Stomach (tissue), 9 donors: Measurements from ENCODE around the gene PTPRD. TPM values are rescaled to one million over a fixed set of nuclear protein-coding genes. Genes with fewer than 3 reads are reported as not detected.

ENCODE experiments used
- DNase-seq, 2 donors: peaks; one replicate each; pipeline versions ENCODE4 v3.0.0 to v3.0.0-alpha.2; 2013 to 2019
- H3K27ac ChIP-seq, 5 donors: fragments of 200-600 bp in 4 of 5; sonication (generic) in 4 of 5; one replicate each; pipeline ENCODE4 v1.5.1; 2013 to 2019; ENCODE audit warnings: mild to moderate bottlenecking in 1 of 5, moderate library complexity in 1 of 5
- H3K27me3 ChIP-seq, 3 donors: fragments of 200-600 bp; sonication (generic); one replicate each; pipeline ENCODE4 v1.5.1; 2017 to 2019; ENCODE audit warnings: mixed run types in 1 of 3
- H3K36me3 ChIP-seq, 4 donors: fragments of 200-600 bp; sonication (generic); 1 replicate in 3 of 4; 2 replicates in 1 of 4; pipeline ENCODE4 v1.5.1; 2016 to 2019
- H3K4me1 ChIP-seq, 4 donors: fragments of 200-600 bp; sonication (generic); one replicate each; pipeline ENCODE4 v1.5.1; 2016 to 2019
- H3K4me3 ChIP-seq, 4 donors: fragments of 200-600 bp; sonication (generic) in 3 of 4; one replicate each; pipeline ENCODE4 v1.5.1; 2016 to 2019; ENCODE audit warnings: mild to moderate bottlenecking in 1 of 4
- H3K9me3 ChIP-seq, 4 donors: fragments of 200-600 bp; sonication (generic); one replicate each; pipeline ENCODE4 v1.5.1; 2016 to 2019
- EP300 ChIP-seq: sonication (generic); formaldehyde crosslinking; IDR thresholded peaks from one replicate; pipeline ENCODE4 v1.6.1; 2017; ENCODE audit warnings: antibody characterized with exemption
- POLR2A ChIP-seq, 4 donors: fragments of 450-650 bp; IDR thresholded peaks; one replicate each; pipeline ENCODE4 v1.6.1; 2016; ENCODE audit warnings: antibody characterized with exemption in 4 of 4, control low read depth in 2 of 4, mild to moderate bottlenecking in 1 of 4, moderate library complexity in 1 of 4
- POLR2AphosphoS5 ChIP-seq, 3 donors: sonication (generic); formaldehyde crosslinking; IDR thresholded peaks; one replicate each; pipeline ENCODE4 v1.6.1; 2016; ENCODE audit warnings: antibody characterized with exemption in 3 of 3
- WGBS, 5 donors: extraction: QIAGEN DNeasy Blood & Tissue Kit in 3 of 5; methylation state at CpG; one replicate each; pipeline versions ENCODE4 v1.1.5 to v1.1.7; 2013 to 2018; 5-methylcytosine and 5-hydroxymethylcytosine counted together
- intact Hi-C: fragments of 100-400 bp; cut with DNase I; formaldehyde crosslinking; loops from one replicate; pipeline ENCODE4 v1.15.1; 2023; ENCODE audit warnings: low total_unique reads
- polyA plus RNA-seq, 3 donors: library from polyadenylated mRNA; stranded (reverse); fragments of 200-250 nt; gene quantifications; one replicate each; pipeline ENCODE4 v1.2.3, GENCODE V29; 2013
- total RNA-seq, 5 donors: library from RNA; depleted of rRNA; stranded (reverse); fragments of >200 nt; gene quantifications; one replicate each; pipeline versions ENCODE4 v1.1.0 to v1.2.3, GENCODE V29; 2014 to 2016
- TF ChIP-seq, protein P1 (sequence below), 7 experiments: fragments of 450-650 bp in 4 of 7; fragments of 200-600 bp in 3 of 7; sonication (generic) in 3 of 7; IDR thresholded peaks; one replicate each; pipeline ENCODE4 v1.5.1; 2016 to 2019; ENCODE audit warnings: antibody characterized with exemption in 7 of 7, control low read depth in 2 of 7, mild to moderate bottlenecking in 1 of 7
- donor health status: healthy with polysubstance abuse.
- donor health status: Bipolar disorder and iron deficiency.
- donor health status: healthy.

The PTPRD gene
- total and polyA plus RNA-seq, 8 donors, result 0.12 to 53.1 (median 1.2) TPM

DNA sequence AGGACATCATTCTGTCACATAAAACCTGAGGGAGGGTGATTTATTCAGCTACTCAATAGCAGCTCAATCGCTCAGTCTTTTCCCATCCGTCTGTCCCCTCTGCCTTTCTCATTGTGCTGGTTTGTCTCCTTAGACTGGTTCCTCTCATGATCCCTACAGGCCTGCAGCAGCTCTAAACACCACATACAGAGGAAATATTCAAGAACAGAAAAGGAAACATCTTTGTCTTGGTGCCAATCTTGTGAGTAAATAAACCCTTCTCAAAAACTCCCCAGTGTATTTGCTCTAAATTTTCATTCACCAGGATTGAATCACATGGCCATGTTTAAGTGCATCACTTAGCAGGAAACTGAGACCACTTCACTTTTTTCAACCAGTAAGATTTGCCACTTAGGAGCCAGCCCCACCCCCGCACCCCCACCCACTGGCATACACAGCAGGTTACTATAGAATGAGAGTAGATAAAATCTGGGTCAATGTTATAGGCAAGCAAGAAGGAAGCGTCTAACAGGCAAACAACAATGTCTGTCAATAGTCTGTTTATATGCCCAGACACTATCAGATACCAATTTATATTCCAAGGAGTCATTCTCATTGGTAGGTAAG, 1917.7 kb downstream of the PTPRD start:
- H3K27me3 ChIP-seq, result no peaks in the 10 kb centered on the region
- intact Hi-C loops, result no loop called here

DNA sequence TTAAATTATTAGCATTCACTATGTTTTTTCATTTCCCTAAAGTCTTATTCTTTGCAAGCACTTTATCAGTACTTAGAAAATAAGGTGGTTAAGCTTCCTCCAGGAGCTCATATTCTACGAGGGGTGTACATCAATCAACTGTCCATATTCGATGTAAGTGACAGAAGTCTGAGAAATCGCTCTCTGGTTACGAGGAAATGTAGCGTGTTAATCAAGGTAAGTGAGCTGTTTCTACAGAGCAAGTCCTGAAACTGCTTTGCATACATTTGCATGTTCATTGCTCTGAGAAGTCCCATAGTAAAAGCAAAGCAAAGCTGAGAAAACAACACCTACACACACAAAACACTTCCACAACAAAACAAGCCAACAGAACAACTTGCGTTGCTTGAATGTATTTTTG, 1919.3 kb downstream of the PTPRD start:
- WGBS, 5 donors, result 80 to 86% (median 84%) methylated on average over 6 of the region's 6 CpGs
- no peak for DNase-seq
- no peaks in the 10 kb centered on the region for H3K4me1 ChIP-seq
- H3K36me3 ChIP-seq, result no peaks in the 10 kb centered on the region
- TF ChIP-seq POLR2AphosphoS5 (IDR thresholded peaks at IDR 0.05) (no peak), EP300 (no peak), POLR2A (IDR thresholded peaks at IDR 0.05) (no peak)
- TF ChIP-seq, protein P1, sequence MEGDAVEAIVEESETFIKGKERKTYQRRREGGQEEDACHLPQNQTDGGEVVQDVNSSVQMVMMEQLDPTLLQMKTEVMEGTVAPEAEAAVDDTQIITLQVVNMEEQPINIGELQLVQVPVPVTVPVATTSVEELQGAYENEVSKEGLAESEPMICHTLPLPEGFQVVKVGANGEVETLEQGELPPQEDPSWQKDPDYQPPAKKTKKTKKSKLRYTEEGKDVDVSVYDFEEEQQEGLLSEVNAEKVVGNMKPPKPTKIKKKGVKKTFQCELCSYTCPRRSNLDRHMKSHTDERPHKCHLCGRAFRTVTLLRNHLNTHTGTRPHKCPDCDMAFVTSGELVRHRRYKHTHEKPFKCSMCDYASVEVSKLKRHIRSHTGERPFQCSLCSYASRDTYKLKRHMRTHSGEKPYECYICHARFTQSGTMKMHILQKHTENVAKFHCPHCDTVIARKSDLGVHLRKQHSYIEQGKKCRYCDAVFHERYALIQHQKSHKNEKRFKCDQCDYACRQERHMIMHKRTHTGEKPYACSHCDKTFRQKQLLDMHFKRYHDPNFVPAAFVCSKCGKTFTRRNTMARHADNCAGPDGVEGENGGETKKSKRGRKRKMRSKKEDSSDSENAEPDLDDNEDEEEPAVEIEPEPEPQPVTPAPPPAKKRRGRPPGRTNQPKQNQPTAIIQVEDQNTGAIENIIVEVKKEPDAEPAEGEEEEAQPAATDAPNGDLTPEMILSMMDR (IDR thresholded peaks at IDR 0.05), result no peak
- H3K27ac ChIP-seq, result no peak overlapping the region
- H3K9me3 ChIP-seq, result no peaks in the 10 kb centered on the region
- no peaks in the 10 kb centered on the region for H3K27me3 ChIP-seq
- intact Hi-C loops, result no loop called here
- H3K4me3 ChIP-seq, result no peak overlapping the region

More for the DNA sequence above, 1917.7 kb downstream of the PTPRD start:
- Histone ChIP-seq H3K36me3 (no peaks in the 10 kb centered on the region), H3K9me3 (no peaks in the 10 kb centered on the region), H3K4me1 (no peaks in the 10 kb centered on the region), H3K27ac (no peak overlapping the region), H3K4me3 (no peak overlapping the region)
- no peak for DNase-seq
- 70 to 81% (median 75%) methylated on average over 4 of the region's 4 CpGs for WGBS, 5 donors
- TF ChIP-seq EP300, result no peak
- TF ChIP-seq POLR2AphosphoS5 (IDR thresholded peaks at IDR 0.05), result no peak
- TF ChIP-seq, protein P1 (IDR thresholded peaks at IDR 0.05), result no peak
- no peak for TF ChIP-seq POLR2A (IDR thresholded peaks at IDR 0.05)

DNA sequence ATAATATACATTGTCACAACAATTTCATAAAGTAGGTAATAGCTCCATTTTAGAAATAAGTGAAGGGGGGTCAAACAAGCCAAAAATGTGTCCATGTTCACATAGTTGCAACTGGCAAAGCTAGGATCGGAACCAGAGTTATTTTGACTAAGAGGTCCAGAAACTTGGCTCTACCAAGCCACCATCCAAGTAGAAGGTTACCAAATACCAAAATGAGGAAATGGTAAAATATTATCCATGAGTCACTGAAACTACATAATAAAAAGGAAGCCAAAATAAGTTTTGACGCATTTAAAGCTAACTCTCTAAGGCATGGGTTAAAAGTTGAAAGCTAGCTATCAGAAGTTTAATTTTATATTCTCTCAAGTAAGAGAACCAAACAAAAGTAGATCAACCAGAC, 1926.3 kb downstream of the PTPRD start:
- Histone ChIP-seq H3K27me3 (no peaks in the 10 kb centered on the region), H3K36me3 (no peaks in the 10 kb centered on the region), H3K9me3 (no peaks in the 10 kb centered on the region), H3K27ac (no peak overlapping the region), H3K4me1 (no peaks in the 10 kb centered on the region), H3K4me3 (no peak overlapping the region)
- intact Hi-C loops, result no loop called here
- no peak for DNase-seq
- 89 to 93% (median 89%) methylated on average over 2 of the region's 2 CpGs for WGBS, 5 donors
- TF ChIP-seq POLR2A (IDR thresholded peaks at IDR 0.05), result no peak
- TF ChIP-seq POLR2AphosphoS5 (IDR thresholded peaks at IDR 0.05), result no peak
- TF ChIP-seq, protein P1 (IDR thresholded peaks at IDR 0.05), result no peak
- TF ChIP-seq EP300, result no peak

DNA sequence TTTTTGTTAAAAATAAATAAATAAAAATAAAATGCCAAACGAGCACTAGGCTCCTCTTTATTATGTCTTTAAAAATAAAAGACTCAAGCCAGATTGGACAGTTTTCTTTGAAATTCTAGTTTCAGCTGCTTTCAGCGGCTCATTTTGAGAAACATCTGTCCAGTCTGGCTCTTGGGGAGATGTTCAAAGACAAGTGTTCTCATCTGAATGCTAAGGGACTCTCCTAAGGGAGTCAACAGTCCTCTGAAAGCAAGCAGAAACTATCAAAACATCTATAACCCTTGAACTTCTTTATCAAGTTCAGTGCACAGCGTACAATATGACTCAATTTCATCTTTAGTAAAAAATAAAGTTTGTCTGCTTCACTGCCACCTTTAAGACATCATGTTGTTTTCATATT, 1927.0 kb downstream of the PTPRD start:
- Histone ChIP-seq H3K27ac (no peak overlapping the region), H3K9me3 (no peaks in the 10 kb centered on the region), H3K27me3 (no peaks in the 10 kb centered on the region), H3K4me1 (no peaks in the 10 kb centered on the region), H3K4me3 (no peak overlapping the region), H3K36me3 (no peaks in the 10 kb centered on the region)
- intact Hi-C loops, result no loop called here
- WGBS, 5 donors, result 85 to 90% (median 87%) methylated on average over 3 of the region's 3 CpGs
- TF ChIP-seq EP300 (no peak), POLR2AphosphoS5 (IDR thresholded peaks at IDR 0.05) (no peak), POLR2A (IDR thresholded peaks at IDR 0.05) (no peak)
- TF ChIP-seq, protein P1 (IDR thresholded peaks at IDR 0.05), result no peak
- no peak for DNase-seq
